Subcutaneous abdominal adipose tissue (tissue), 5 donors: ENCODE measurements around the gene GRK4.

Source experiments
- H3K27ac ChIP-seq: one replicate; pipeline ENCODE4 v1.7.0; 2013; ENCODE audit warnings: low read depth, mild to moderate bottlenecking, inconsistent platforms, low read length, moderate library complexity
- H3K27me3 ChIP-seq, 5 donors: one replicate each; pipeline ENCODE4 v1.7.0; 2013; ENCODE audit warnings: low read length in 5 of 5, inconsistent platforms in 1 of 5; ENCODE audit not compliant: control insufficient read depth in 5 of 5, insufficient read depth in 4 of 5
- H3K36me3 ChIP-seq, 5 donors: one replicate each; pipeline ENCODE4 v1.7.0; 2013; ENCODE audit warnings: low read length in 5 of 5; ENCODE audit not compliant: control insufficient read depth in 5 of 5, insufficient read depth in 5 of 5
- H3K4me1 ChIP-seq, 5 donors: one replicate each; pipeline ENCODE4 v1.7.0; 2013; ENCODE audit warnings: low read length in 5 of 5, mild to moderate bottlenecking in 3 of 5, moderate library complexity in 1 of 5; ENCODE audit not compliant: control insufficient read depth in 5 of 5, insufficient read depth in 5 of 5
- H3K4me3 ChIP-seq, 5 donors: one replicate each; pipeline ENCODE4 v1.7.0; 2013; ENCODE audit warnings: low read length in 5 of 5, low read depth in 1 of 5
- H3K9ac ChIP-seq, 5 donors: one replicate each; pipeline ENCODE4 v1.7.0; 2013; ENCODE audit warnings: low read length in 5 of 5, mild to moderate bottlenecking in 4 of 5, moderate library complexity in 3 of 5
- H3K9me3 ChIP-seq, 5 donors: one replicate each; pipeline ENCODE4 v1.7.0; 2013; ENCODE audit warnings: low read length in 5 of 5; ENCODE audit not compliant: control insufficient read depth in 5 of 5
- donor health status: healthy.
- donor health status: healthy.
- donor health status: healthy.
- donor health status: healthy.
- donor health status: healthy.

GRK4 gene

DNA sequence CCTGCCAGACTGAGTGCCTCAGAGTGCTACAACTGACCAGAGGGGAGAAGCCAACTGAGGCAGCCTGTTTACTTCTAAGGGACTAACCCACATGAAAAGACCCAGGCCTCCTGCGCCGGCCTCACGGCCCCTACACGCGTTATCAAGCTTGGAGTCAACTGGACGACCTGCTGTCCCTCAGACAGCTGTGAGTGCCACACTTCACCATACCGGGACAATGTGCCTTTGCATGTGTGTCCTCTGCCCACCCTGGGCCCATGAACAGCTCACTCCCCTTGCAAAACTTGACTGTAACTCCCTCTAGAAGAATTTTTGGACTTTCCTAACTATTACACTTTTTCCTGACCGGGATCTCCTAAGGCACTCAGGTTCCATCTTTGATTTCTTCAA lies 2.0 kb upstream of the GRK4 start:
- H3K27me3 ChIP-seq: no peaks in the 10 kb centered on the region
- peak overlapping the region in 4 of 5 donors; percentile 39 to 94 (median 86) for H3K9ac ChIP-seq
- H3K4me1 ChIP-seq: peaks cover 10 to 51% (median 45%) of the 10 kb centered on the region in 5 donors
- no peaks in the 10 kb centered on the region for H3K9me3 ChIP-seq
- H3K36me3 ChIP-seq: peaks cover 8 to 16% (median 15%) of the 10 kb centered on the region in 5 donors
- H3K4me3 ChIP-seq: peak overlapping the region in 4 of 5 donors; percentile 17 to 89 (median 36)
- peak overlapping the region; percentile 86 for H3K27ac ChIP-seq

DNA sequence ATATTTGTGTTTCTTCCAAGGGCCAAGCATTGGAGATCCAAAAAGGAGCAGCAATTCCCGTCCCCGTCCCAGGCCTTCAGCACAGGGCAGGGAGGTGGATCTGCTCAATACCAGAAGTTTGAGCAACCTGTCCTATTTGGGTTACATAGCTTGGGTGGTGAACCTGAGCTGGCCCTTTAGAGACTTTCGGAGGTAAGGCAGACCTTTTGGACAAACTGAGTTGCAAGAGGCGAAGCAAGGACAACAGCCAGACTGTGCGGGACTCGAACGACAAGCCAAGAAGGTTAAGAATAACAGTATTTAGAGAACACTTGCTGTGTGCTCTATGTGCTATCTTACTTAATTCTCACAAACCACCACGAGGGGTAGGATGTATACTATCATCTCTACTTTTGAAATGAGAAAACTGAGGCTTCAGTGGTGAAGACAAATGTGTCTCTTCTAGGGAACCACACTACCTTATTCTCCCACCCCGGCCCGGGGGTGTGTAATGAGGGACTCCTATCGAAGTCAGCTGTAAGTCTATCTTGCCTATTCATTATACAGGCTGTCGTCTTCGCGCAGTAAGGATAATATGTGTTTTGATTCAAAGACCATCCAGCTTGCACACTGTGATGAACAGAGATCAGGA lies 1.4 kb upstream of the GRK4 start:
- Histone ChIP-seq H3K27ac (peak overlapping the region; percentile 86), H3K9ac (peak overlapping the region in 4 of 5 donors; percentile 81 to 94 (median 88)), H3K4me1 (peaks cover 10 to 51% (median 45%) of the 10 kb centered on the region in 5 donors), H3K36me3 (peaks cover 6 to 11% (median 10%) of the 10 kb centered on the region in 5 donors), H3K4me3 (peak overlapping the region; percentile 85 to 90 (median 87)), H3K27me3 (no peaks in the 10 kb centered on the region), H3K9me3 (no peaks in the 10 kb centered on the region)

DNA sequence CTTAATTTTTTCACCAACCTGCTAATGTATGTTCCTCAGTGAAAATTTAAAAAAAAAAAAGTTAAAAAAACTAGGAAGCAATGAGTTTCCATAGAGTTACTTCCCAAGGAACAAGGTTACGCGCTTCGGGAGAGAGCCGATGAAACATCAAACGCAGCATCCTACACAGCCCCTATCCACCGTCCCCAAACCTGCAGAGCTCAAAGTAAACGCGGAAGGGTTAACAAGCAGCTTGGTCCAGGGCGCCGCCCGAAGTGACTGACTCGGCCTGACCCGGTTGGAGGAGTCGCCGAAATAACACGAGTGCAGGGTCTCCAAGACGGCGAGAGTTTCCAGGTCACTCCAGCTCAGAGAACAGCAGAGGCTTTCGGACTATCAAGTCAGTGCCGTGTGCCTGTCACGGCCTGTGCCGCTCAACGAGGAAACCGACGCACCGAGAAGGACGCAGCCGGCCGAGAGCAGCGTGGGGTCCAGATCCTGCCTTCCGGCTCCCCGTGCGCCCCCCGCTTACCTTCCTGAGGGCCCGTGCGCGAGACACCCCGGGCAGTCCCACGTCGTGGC lies 677 bp upstream of the GRK4 start:
- Histone ChIP-seq H3K4me1 (peaks cover 10 to 50% (median 45%) of the 10 kb centered on the region in 5 donors), H3K27me3 (no peaks in the 10 kb centered on the region), H3K36me3 (peaks cover under 1 to 5% (median 5%) of the 10 kb centered on the region in 5 donors), H3K4me3 (peak overlapping the region; percentile 85 to 90 (median 87)), H3K9ac (peak overlapping the region in 4 of 5 donors; percentile 81 to 94 (median 88)), H3K9me3 (no peaks in the 10 kb centered on the region), H3K27ac (peak overlapping the region; percentile 86)

DNA sequence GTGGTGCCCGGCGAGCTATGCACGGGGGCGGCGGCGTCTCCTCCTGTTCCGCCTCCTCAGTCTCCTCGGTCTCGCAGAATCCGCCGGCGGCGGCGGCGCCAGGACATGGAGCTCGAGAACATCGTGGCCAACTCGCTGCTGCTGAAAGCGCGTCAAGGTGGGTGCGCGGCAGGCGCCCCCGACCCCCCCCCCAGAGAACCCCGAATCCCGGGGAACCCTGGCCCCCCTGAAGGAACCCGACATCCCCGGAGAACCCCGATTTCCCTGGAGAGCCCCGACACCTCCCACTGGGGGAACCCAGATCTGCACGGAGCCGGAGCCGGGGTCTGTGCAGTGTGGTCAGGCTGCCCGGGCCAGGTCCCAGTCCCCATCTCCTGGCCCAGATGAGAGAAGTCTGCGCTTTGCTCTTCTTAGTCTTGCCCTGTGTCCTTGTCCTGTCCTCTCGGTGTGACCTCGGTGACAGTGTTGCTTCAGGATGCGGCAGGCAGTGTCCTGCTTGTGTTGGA lies 648 bp downstream of the GRK4 start:
- Histone ChIP-seq H3K4me3 (peak overlapping the region; percentile 72 to 90 (median 87)), H3K9ac (peak overlapping the region; percentile 73 to 92 (median 81))

DNA sequence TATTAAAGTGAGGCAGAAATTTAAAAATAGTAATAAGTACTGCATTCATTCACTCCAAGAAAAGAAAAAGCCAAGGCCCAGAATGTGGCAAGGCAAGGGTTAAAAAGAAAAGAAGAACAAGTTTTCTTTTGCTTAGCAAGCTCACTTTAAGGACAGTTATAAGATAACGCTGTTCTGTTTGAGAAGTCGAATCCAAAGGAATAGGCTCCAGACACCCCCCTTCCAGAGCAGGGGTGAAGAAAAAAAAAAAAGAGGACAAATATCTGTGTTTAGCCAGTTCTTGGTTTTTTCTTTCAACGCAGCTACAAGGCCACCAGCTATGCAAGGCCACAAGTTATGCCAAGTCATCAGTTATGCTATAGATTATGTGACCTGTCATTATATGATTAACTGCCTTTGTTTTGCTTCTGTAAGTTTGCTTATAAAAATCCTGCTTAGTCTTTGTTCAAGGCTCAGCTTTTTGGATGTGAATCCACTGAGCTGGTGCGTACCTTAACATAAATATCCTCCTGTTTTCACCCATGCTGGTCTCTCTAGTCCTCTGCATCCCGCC lies 1.4 kb downstream of the GRK4 start:
- no peaks in the 10 kb centered on the region for H3K9me3 ChIP-seq
- H3K4me3 ChIP-seq: peak overlapping the region; percentile 72 to 90 (median 87)
- no peak overlapping the region for H3K27ac ChIP-seq
- peaks cover 8 to 34% (median 31%) of the 10 kb centered on the region in 5 donors for H3K4me1 ChIP-seq
- no peaks in the 10 kb centered on the region for H3K27me3 ChIP-seq
- H3K36me3 ChIP-seq: no peaks in the 10 kb centered on the region
- H3K9ac ChIP-seq: peak overlapping the region; percentile 73 to 92 (median 81)

More for the DNA sequence above, 648 bp downstream of the GRK4 start:
- H3K27me3 ChIP-seq: no peaks in the 10 kb centered on the region
- H3K4me1 ChIP-seq: peaks cover 8 to 39% (median 35%) of the 10 kb centered on the region in 5 donors
- H3K36me3 ChIP-seq: no peaks in the 10 kb centered on the region
- H3K27ac ChIP-seq: peak overlapping the region; percentile 86
- no peaks in the 10 kb centered on the region for H3K9me3 ChIP-seq

DNA sequence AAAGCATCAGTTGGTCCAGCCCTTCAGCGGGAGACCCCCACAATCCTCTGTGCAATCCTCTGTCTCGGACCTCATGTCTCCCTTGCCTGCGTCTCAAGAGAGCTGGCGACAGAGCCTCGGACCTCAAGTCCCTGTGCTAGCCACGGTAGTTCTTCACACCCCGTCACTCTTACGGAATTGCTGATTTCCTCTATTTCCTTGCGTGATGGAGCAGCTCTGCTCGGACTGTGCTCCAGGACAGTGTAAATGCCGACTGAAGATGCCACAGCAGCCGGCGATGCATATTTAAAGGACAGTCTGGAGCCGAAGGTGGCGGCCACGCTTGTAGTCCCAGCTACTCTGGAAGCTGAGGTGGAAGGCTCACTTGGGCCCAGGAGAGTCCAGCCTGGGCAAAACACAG lies 1.9 kb downstream of the GRK4 start:
- Histone ChIP-seq H3K27me3 (no peaks in the 10 kb centered on the region), H3K9ac (no peak overlapping the region), H3K4me3 (no peak overlapping the region), H3K36me3 (no peaks in the 10 kb centered on the region), H3K27ac (no peak overlapping the region), H3K4me1 (peaks cover 8 to 29% (median 27%) of the 10 kb centered on the region in 5 donors), H3K9me3 (no peaks in the 10 kb centered on the region)

DNA sequence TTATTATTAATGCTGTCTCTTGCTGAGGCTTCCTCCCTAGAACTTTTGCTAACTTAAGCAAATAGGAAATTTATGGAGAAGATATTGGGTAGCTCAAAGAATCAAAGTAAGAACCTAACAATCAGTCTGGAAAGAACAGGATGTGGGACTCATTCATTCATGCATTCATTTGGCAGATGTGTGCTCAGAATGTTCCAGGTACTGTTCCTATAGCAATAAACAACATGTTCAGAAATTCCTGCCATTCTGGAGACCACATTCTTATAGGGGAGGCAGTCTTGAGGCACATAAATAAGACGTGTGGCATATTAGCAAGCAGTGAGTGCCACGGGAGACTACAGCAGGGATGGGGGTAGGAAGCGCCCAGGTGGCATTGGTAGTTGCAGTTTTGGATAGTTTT lies 5.0 kb downstream of the GRK4 start:
- H3K27me3 ChIP-seq: no peaks in the 10 kb centered on the region

DNA sequence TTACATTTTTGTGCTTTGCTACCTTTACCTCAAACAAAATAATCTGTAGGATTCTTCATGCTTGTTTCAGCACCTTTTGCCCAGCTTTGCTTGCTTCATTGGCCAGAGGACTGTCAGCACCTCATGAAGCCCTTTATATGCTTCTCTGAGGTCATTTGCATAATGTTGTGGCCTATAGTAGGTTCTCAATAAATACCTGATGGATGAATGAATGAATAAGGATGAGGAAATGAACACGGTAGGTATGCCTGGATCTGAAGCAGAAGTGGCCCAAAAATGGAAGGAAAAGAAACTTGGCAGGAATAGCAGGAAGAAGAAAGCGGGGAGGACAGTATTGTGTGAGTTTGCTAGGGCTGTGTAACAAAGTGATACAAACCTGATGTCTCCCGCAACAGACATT lies 7.9 kb downstream of the GRK4 start:
- Histone ChIP-seq H3K27me3 (no peaks in the 10 kb centered on the region), H3K27ac (no peak overlapping the region), H3K36me3 (peaks cover 0 to 7% (median 0%) of the 10 kb centered on the region in 5 donors), H3K9ac (no peak overlapping the region), H3K4me1 (no peaks in the 10 kb centered on the region), H3K4me3 (no peak overlapping the region), H3K9me3 (no peaks in the 10 kb centered on the region)

More for the DNA sequence above, 5.0 kb downstream of the GRK4 start:
- no peaks in the 10 kb centered on the region for H3K9me3 ChIP-seq
- H3K9ac ChIP-seq: no peak overlapping the region
- no peak overlapping the region for H3K4me3 ChIP-seq
- peaks cover 0 to 5% (median 0%) of the 10 kb centered on the region in 5 donors for H3K36me3 ChIP-seq
- peaks cover 2 to 11% (median 8%) of the 10 kb centered on the region in 5 donors for H3K4me1 ChIP-seq
- H3K27ac ChIP-seq: no peak overlapping the region

DNA sequence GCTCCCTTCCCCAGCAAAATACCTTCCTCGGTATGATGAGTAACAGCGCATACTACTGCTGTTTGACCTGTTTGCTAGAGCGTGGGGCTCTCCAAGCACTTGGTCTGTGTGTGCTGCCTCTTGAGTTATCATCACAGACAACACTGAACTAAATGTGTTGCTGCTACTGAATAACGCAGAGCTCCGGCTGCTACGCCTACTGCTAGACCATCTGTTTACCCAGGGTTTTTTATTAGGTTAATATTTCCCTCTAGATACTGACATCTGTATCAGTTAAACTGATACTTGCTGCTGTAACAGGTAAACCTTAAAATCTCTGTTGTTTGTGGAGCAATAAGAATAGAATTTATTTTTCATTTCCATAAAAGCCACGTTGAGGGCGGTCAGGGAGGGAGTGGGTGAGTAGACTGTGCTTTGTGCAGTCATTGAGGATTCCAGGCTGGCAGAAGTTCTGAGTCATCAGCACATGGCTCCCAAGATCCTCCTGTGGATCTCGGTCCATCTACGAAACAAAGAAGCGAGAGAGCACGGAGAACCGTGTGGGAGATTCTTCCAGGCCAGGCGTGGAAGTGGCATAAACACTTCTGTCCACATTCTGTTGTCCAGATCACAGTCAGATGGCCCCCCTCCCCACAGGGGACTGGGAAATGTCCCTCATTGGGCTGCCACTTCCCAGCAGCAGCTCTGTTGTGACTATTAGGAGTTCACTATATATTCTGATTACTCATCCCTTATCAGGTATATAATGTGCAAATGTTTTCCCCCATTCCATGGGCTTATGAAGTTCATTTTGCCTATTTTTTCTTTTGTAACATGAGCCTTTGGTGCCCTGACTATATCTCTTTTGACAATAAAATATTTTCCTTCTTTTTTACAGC lies 14.1 kb downstream of the GRK4 start:
- no peak overlapping the region for H3K9ac ChIP-seq
- H3K9me3 ChIP-seq: peaks cover 0 to 16% (median 5%) of the 10 kb centered on the region in 5 donors
- no peaks in the 10 kb centered on the region for H3K27me3 ChIP-seq
- H3K4me1 ChIP-seq: no peaks in the 10 kb centered on the region
- no peak overlapping the region for H3K4me3 ChIP-seq
- no peak overlapping the region for H3K27ac ChIP-seq
- H3K36me3 ChIP-seq: peaks cover 0 to 7% (median 0%) of the 10 kb centered on the region in 5 donors
